ENCODE results near the gene C10orf67. TPM values are rescaled to one million over a fixed set of nuclear protein-coding genes. Genes with fewer than 3 reads are reported as not detected.
"Not testable (repeated sequence)": the region's sequence is repeated elsewhere in the genome, so short reads cannot be mapped to it uniquely, and the experiment has no call there.

C10orf67 gene
- total RNA-seq = under 1 TPM in 1 of 4 donors, not detected in 3; 0.09 TPM

- TF ChIP-seq CTCF (IDR thresholded peaks at IDR 0.05 in 4 of 5, conservative IDR thresholded peaks at IDR 0.05 in 1 of 5) (no peak), POLR2A (IDR thresholded peaks at IDR 0.05) (no peak)
- no peaks in the 10 kb centered on the region for H3K9me3 ChIP-seq
- peaks cover 16 to 17% of the 10 kb centered on the region in 2 donors for H3K4me1 ChIP-seq
- ATAC-seq = peak in 1 of 2 donors; percentile 49
- DNase-seq = peak in 1 of 2 donors; percentile 14
- no peaks in the 10 kb centered on the region for H3K36me3 ChIP-seq
- H3K27me3 ChIP-seq = no peaks in the 10 kb centered on the region
- H3K4me3 ChIP-seq = peak within 1 kb of the TSS; percentile 55 to 79 (median 60)
- intact Hi-C loops (cut with DNase I; ENCODE audit: low total_unique reads) = no loop called here
- H3K27ac ChIP-seq = peak within 1 kb of the TSS in 2 of 4 donors; percentile 19 to 31
- in situ Hi-C loops (cut with MboI; ENCODE audit: low sequenced_read_pairs in 4 of 4) = no loop called here
These were observed at the start of gene C10orf67 for GRCh38 chr10:23344241-23344841. TSS of gene C10orf67 (minus strand) at chr10:23344797. CDS start at chr10:23344774, 23 bp downstream.

DNA sequence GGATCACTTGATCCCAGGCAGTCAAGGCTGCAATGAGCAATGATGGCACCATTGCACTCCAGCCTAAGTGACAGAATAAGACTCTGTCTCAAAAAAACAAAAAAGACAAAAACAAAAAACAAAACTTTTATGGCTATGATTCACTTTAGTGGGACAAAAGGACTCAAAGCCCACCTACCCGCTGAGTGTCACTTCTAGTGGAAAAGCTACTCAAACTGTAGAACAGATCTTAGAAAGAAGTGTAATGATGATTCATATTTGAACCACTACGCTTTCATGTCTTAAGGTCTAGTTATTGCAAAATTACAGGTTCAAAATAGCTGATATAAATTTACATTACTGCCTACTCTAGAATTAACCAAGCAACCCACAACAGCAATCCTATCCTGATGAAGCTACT is 47.2 kb upstream of the C10orf67 start:
- H3K27ac ChIP-seq = no peak overlapping the region
- no peaks in the 10 kb centered on the region for H3K4me1 ChIP-seq
- DNase-seq (no peak), ATAC-seq (no peak)
- H3K4me3 ChIP-seq = no peak overlapping the region
- no peak for TF ChIP-seq CTCF (IDR thresholded peaks at IDR 0.05 in 4 of 5, conservative IDR thresholded peaks at IDR 0.05 in 1 of 5)
- TF ChIP-seq POLR2A (IDR thresholded peaks at IDR 0.05) = no peak
- H3K36me3 ChIP-seq = no peaks in the 10 kb centered on the region
- no peaks in the 10 kb centered on the region for H3K9me3 ChIP-seq
- H3K27me3 ChIP-seq = no peaks in the 10 kb centered on the region
- intact Hi-C loops (cut with DNase I; ENCODE audit: low total_unique reads) (no loop called here), in situ Hi-C loops (cut with MboI; ENCODE audit: low sequenced_read_pairs in 4 of 4) (no loop called here)

DNA sequence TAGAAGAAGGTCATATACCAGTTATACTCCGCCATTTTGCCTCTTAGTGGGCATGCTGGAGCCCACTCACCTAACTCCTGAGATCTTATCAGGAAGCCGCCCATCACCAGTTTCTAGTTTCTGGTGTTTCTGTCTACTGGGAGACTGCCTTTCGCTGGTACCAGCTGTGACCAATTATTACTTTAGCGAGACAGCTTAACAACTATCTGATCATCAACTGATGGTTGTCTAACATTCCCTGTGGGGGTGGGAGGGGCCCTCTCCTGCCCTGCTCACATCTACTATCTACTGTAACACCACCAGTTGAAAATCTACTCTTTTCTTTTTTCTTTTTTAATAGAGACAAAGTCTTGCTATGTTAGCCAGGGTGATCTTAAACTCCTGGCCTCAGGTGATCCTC is 46.2 kb upstream of the C10orf67 start:
- DNase-seq = no peak
- in situ Hi-C loops (cut with MboI; ENCODE audit: low sequenced_read_pairs in 4 of 4) = no loop called here
- no peak for TF ChIP-seq POLR2A (IDR thresholded peaks at IDR 0.05)
- no peak for TF ChIP-seq CTCF (IDR thresholded peaks at IDR 0.05 in 4 of 5, conservative IDR thresholded peaks at IDR 0.05 in 1 of 5)

GRCh38 chr10:23390408-23390807 is 45.8 kb upstream of the C10orf67 start:
- ATAC-seq, H3K4me1 ChIP-seq: not testable (repeated sequence)

More for the DNA sequence above, 46.2 kb upstream of the C10orf67 start:
- no peak overlapping the region for H3K4me3 ChIP-seq
- no peaks in the 10 kb centered on the region for H3K4me1 ChIP-seq
- ATAC-seq = no peak
- no peaks in the 10 kb centered on the region for H3K9me3 ChIP-seq
- intact Hi-C loops (cut with DNase I; ENCODE audit: low total_unique reads) = no loop called here
- no peaks in the 10 kb centered on the region for H3K27me3 ChIP-seq
- H3K36me3 ChIP-seq = no peaks in the 10 kb centered on the region
- H3K27ac ChIP-seq = no peak overlapping the region

GRCh38 chr10:23387516-23387915 is 42.9 kb upstream of the C10orf67 start:
- H3K36me3 ChIP-seq; H3K4me3 ChIP-seq; intact Hi-C loops (cut with DNase I; ENCODE audit: low total_unique reads); H3K4me1 ChIP-seq; H3K9me3 ChIP-seq; ATAC-seq; in situ Hi-C loops (cut with MboI; ENCODE audit: low sequenced_read_pairs in 4 of 4); H3K27me3 ChIP-seq; DNase-seq; H3K27ac ChIP-seq: not testable (repeated sequence)

More at GRCh38 chr10:23390408-23390807, 45.8 kb upstream of the C10orf67 start:
- in situ Hi-C loops (cut with MboI; ENCODE audit: low sequenced_read_pairs in 4 of 4); H3K27me3 ChIP-seq; H3K9me3 ChIP-seq; H3K36me3 ChIP-seq; intact Hi-C loops (cut with DNase I; ENCODE audit: low total_unique reads); H3K27ac ChIP-seq; H3K4me3 ChIP-seq; DNase-seq: not testable (repeated sequence)

- Histone ChIP-seq H3K9me3 (no peaks in the 10 kb centered on the region), H3K4me3 (no peak overlapping the region), H3K36me3 (no peaks in the 10 kb centered on the region), H3K27me3 (no peaks in the 10 kb centered on the region), H3K4me1 (no peaks in the 10 kb centered on the region), H3K27ac (no peak overlapping the region)
- in situ Hi-C loops (cut with MboI; ENCODE audit: low sequenced_read_pairs in 4 of 4) = no loop called here
- intact Hi-C loops (cut with DNase I; ENCODE audit: low total_unique reads) = no loop called here
- DNase-seq = no peak
- ATAC-seq = no peak
- no peak for TF ChIP-seq POLR2A (IDR thresholded peaks at IDR 0.05)
- TF ChIP-seq CTCF (IDR thresholded peaks at IDR 0.05 in 4 of 5, conservative IDR thresholded peaks at IDR 0.05 in 1 of 5) = no peak
These were observed 41.5 kb upstream of the C10orf67 start for GRCh38 chr10:23386052-23386451.
